HG03460 (cell line): ENCODE results near the gene HMOX2.
A peak's percentile ranks its signal among the peaks of the same experiment; 100 is the strongest.

Experiments
- ATAC-seq: cut with Tn5 transposase; IDR thresholded peaks from one replicate; pipeline ENCODE4 v1.9.1; 2021; ENCODE audit not compliant: unreplicated experiment

Gene HMOX2

DNA sequence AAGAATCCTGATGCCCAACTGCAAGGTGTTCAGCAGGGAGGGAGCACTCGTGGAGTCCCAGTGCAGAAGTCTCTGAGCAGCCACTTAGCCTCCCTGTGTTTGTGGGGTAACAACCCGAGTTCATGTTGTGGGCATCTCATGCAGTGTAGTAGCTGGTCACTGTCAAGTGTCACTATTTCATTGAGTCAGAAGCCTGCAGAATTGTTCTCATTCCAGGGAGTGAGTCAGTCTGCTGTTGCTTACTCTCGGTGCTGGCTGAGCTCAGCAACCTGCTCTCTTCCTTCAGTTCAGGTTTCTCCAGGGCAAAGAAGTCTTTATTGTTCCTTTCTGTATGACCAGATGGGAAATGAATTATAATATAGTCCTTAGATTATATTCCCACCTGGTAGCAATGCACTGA lies 24.1 kb downstream of the HMOX2 start:
- ATAC-seq = no peak

DNA sequence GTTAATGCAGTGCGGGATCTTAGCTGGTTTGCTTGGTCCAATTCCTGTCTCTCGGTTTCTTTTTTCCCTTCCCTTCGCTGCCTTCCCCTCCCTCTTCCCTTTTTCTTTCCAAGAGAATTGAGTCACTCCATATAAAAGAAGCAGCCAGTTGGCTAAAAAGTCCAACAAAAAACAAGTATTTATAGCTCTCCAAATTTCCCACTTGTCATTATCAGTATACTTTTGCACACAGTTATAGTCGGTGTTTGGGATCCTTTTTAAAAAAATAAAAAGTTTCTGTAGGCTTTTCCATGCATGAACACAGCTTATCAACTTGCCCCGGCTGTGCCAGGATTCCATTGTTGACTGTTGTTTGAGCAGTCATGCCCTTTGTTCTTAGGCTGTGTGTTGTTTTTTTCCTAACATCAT lies 24.9 kb downstream of the HMOX2 start:
- no peak for ATAC-seq

DNA sequence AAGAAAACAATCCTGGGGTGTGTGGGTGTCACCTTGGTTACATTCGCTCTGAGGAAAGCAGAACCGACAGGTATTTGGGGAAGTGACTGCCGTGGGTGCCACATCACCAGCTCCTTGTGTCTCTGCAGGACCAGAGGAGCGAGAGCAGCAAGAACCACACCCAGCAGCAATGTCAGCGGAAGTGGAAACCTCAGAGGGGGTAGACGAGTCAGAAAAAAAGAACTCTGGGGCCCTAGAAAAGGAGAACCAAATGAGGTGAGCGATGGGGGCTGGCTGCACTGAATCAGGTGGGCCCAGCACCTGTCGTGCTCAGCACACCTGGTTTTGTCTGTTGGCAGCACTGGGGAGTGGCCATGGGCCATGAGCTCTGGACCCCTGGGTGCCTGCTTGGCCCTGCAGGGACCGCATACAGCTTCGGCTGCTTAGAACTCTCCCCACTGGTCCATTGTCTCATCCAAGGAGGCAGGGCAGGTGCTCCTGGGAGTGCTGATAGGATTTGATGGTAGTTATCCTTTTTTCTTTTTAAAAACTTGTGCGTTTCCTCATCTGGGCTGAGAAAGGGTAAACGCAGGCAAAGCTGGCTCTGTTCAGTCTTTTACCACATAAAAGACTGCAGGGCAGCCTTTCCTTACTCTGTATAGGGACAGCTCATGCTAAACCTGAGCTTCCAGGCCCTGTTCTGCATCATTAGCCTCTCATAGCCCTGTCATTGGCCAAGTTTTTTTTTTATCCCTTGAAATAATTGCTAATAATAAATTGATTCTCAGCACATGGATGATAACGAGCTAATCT lies 29.4 kb downstream of the HMOX2 start:
- ATAC-seq = peak; percentile 78

DNA sequence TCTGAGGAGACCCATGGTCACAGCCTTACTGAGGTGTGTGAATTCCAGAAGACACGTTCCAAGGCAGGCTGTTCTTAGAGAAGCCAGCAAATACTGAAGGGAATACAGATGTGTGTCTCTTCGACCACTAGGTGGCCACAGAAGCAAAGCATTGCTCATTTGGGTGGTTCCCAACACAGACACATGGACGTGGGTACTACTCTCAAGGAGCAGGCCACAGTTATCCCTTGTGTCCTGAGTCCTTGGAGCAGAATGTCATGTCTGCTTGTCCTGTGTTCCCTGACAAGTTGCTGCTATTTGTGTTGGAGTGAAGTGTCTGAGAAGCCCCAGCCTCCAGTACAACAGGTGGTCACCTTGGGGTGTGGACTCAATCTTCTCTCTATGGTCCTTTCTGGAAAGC lies 30.3 kb downstream of the HMOX2 start:
- no peak for ATAC-seq

DNA sequence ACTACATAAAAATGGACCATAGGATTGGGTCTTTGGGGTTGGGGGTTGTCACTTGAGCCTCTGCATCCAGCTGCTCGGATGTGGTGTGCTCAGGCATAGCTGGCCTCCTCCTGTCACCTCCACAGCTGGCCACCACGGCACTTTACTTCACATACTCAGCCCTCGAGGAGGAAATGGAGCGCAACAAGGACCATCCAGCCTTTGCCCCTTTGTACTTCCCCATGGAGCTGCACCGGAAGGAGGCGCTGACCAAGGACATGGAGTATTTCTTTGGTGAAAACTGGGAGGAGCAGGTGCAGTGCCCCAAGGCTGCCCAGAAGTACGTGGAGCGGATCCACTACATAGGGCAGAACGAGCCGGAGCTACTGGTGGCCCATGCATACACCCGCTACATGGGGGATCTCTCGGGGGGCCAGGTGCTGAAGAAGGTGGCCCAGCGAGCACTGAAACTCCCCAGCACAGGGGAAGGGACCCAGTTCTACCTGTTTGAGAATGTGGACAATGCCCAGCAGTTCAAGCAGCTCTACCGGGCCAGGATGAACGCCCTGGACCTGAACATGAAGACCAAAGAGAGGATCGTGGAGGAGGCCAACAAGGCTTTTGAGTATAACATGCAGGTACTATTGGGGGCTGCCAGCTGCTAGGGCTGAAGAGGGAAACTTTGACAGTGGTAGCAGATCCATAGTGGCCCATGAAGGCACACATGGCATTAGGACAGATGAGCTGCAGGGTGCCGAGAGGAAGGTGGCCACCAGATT lies 31.6 kb downstream of the HMOX2 start:
- no peak for ATAC-seq

DNA sequence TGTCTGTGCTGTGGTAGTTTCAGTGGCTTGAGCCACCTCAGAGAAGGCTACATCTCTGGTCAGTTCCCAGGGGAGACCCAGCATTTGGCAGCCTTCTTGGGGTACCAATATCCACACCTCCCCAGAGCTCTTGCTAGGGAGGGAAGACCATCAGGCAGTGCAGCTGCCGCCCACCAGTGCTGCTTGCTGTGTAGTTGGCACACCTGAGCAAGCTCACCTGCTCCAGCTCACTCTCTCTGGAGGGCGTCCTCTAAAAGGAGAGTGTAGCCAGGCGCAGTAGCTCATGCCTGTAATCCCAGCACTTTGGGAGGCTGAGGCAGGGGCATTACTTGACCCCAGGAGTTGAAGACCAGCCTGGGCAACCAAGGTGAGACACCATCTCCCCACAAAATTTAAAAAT lies 32.6 kb downstream of the HMOX2 start:
- no peak for ATAC-seq

DNA sequence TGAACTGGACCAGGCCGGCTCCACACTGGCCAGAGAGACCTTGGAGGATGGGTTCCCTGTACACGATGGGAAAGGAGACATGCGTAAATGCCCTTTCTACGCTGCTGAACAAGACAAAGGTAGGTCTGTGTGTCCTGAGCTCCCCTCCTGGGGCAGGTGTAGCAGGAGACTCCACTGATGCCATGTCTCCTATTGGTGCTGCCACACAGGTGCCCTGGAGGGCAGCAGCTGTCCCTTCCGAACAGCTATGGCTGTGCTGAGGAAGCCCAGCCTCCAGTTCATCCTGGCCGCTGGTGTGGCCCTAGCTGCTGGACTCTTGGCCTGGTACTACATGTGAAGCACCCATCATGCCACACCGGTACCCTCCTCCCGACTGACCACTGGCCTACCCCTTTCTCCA lies 33.2 kb downstream of the HMOX2 start:
- no peak for ATAC-seq

DNA sequence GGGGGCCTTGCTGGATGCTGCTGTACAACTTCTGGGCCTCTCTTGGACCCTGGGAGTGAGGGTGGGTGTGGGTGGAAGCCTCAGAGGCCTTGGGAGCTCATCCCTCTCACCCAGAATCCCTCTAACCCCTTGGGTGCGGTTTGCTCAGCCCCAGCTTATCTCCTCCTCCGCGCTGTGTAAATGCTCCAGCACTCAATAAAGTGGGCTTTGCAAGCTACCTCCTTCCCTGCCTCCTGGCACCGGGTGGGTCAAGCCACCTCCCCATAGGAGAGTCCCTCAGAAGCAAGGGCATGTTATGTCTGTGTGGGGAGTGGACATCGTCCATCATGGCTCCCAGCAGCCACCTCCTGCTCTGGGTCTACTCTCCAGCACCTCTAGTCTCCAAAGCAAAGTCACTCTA lies 33.9 kb downstream of the HMOX2 start:
- no peak for ATAC-seq

DNA sequence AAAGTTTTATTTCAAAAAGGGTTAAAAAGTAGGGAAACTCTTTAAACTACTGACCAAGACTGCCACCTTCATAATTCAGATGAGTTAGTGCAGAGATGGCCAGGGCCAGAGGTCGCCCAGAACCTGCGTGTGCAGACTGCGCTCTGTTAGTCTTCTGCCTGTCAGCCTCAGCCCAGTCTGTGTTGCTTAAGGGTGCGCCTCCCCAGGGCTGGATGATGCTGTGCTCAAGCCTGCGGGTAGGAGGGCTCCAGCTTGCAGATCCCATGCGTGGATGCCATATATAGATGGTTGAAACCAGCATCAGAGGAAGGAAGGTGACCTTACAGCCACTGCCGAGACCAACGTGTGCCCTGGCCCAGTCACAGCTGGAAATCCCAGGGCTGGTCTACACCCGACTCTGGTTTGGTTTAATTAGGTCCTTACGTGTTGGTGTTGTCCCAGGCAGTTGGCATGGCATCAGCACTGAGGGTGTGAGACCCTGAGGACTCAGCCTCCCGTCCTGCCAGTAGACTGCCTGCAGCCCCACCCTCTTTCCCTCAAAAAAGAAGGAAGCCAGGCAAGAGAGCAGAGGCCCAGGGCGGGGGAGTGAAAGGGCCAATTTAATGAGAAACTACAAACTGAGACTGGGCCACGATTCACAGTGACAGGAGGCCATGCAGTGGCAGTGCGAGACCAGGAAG lies 34.7 kb downstream of the HMOX2 start:
- no peak for ATAC-seq

DNA sequence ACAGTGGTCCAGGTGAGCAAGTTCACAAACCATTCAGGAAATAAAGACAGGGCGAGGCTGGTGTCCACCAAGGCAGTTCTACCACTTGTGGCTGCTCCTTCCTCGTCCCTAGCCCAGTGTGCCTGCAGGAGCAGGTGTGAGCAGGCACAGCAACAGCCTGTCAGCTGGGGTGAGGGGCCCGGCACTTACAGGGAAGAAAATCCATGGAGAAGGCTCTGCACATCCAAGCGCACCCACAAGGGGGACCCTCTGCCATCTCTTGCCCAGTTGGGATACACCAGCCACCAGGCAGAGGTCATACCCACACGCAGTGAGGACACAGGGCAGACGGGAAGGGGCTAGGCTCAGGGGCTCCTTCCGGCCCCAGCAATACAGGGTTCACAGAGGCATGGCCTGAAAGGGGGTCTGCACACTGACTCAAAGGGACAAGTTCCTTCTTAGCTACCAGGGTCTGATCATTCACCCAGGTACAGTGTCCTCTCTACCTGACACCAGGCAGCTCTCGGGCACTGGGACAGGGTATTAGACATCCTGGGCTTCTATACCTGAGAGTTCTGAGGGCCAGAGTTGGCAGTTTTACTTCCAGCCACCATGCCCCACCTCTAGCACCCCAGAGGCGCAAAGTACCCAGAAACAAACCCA lies 35.4 kb downstream of the HMOX2 start:
- ATAC-seq = no peak

DNA sequence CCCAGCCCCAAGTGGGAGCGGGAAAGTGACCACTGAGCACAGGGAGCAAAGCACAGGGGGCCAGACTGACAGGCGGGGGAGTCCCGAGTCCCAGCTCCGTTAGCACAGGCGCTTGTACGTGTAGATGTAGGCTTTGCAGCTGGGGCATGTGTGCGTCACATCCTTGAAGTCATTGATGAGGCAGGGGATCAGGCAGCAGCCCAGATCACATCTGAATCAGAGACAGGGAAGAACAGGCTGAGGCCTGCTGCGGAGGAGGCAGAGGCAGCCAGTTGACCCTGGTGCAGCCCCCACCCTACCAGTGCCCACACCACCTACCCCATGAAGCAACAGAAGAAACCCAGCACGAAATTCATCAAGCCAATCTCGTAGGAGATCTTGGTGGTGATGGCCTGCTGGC lies 36.3 kb downstream of the HMOX2 start:
- no peak for ATAC-seq

DNA sequence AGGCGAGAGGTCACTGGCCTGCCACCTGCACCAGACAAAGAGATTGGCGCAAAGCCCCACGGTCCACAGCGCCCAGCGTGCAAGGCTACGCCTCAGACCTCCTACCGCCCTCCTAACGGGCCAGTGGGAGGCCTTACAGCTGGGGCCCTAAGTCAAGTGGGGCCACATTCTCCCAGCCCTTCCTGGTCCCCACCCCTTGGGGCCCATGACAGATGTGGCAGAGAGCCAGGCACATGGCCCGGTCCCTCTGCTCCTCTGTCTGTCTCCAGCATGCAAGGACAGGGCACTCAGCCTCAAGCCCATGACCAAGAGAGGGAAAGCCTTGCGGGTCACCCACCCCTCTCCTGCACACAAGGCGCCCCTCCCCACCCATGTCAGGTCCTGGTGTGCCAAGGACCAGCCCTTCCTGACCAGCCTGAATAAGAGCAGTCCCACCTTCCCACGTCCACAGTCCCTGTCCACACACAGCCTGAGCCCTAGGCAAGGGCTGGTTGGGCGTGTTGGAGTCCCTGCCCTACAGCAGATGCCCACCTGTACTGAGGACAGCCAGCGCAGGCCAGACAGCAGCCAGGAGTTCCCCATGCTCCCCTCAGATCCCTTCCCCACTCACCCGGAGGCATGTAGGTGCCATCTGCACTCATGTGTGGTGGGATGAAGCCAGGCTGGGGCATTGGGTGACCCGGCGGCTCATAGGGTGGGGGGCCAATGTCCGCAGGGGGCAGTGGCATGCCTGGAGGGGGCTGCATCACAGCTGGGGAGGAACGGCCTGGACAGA lies 37.1 kb downstream of the HMOX2 start:
- no peak for ATAC-seq

DNA sequence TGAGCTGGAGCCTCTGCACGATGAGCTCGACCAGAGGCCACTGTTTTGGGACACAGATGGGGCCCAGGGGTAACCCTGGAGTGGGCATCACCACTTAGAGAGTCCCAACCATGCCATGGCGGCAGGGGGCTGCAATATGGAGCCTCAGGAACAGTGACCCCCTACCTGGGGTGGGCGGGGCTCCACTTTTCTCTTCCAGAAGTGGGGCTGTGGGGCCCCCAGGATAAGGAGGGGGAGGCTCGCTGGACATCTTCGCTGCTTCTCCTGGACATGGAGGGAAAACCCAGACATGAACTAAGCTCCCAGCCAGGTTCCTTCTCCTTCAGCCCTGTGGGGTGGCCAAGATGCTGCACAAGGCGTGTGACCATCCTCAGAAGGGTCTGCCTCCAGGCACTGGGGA lies 37.7 kb downstream of the HMOX2 start:
- ATAC-seq = no peak

DNA sequence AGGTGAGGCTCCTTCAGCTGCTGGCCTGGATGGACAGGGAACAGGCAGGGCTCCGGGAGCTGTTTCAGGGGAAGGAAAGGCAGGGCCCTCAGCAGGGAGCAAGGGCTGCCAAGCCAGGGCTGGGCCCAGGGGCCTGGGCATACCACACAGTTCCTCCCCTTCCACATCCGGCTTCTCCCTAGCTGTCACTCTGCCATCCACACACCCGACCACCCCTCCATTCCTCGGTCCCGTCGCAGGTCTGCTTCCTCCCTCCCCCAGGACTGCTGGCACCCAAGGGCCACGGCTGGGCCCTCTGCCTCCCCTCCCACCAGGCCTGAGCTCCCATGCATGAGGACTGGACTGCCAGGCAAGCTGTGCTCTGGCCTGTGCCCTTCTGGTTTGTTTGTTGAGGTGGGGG lies 38.4 kb downstream of the HMOX2 start:
- ATAC-seq = no peak

DNA sequence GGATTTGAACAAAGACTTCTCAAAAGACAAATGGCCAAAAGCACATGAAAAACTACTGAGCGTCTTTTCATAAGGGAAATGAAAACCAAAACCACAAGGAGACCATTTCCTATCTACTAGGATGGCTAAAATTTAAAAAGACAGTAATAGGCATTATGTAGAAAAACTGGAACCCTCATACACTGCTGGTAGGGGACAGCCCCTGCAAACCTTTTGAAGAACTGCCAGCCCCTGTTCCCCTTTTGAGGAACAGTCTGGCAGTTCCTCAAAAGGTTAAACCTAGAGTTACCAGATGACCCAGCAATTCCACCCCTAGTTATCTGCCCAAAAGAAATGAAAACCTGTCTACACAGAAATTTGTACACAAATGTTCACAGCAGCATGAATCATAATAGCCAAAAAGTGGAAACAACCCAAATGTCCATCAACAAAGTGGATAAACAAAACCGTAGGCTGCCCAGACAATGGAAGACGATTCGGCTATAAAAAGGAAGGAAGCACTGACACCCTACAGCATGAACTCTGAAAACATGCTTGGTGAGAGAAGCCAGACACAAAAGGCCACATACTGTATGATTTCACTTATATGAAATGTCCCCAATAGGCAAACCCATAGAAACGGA lies 39.5 kb downstream of the HMOX2 start:
- peak; percentile 50 for ATAC-seq

DNA sequence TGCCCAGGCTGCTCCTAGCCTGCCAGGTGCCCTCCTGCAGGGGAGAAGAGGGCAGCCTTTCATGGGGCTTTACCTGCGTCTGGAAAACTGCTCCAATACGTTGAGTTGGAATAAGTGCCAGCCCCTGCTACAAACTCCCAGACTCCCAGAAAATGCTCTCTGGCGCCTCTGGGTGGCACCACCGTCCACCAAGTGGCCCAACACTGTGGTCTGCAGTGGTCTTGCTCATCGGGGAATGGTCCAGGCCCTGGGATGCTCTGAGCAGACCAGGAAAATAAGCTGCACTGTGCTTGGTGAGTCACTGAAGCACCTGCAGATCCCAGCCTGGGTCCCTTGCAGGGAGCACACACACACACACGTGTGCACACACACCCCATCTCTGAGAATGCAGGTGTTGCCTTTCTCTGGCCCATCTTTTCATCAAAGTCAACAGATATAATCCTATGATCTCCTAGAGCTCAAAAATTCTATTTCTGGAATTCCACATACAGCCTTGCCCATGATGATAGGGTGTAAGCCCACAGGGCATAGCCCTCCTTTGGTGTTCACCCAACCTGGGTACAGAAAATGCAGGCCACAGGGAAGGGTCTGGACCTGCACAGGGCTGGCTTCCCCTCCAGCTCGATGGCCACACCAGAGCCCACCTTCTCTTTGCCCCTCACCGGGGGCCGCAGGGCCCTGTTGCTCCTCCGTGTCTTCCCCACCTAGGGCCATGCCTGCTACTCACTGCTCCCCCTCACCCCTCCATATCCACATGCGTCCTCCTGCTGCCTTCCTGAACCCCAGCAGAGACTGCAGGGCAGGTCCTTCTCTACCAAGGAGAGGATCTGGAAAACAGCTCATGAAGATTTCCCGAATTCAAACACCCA lies 41.8 kb downstream of the HMOX2 start:
- no peak for ATAC-seq

DNA sequence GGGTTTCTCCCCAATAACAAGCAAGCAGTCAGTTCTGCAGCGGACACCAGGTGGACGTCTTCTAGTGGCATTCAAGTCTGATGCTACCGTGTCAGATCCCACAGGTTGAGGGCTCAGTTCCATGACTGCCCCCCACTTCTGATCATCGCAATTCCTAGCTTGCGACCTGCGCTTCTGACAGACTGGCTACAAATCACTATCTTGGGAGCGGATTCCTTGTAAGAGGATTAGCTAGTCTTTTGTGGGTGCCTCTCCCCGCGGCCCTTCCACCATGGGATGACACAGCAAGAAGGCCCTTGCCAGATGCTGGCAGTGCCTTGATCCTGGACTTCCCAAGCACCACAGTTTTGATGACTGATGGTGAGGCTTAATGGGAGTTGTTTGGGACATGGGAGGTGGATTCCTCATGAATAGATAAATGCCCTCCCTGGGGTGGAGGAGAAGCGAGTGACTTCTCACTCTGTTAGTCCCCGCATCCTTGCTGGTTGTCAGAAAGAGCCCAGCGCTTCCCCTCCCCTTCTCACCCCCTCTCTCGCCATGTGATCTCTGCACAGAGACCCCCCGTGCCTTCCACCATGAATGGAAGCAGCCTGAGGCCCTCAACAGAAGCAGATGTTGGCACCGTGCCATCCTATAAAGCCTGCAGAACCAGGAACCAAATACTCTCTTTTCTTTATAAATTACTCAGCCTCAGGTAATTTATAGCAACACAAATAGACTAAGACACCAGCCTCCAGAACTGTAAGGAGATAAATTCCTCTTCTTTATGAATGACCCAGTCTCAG lies 43.3 kb downstream of the HMOX2 start:
- no peak for ATAC-seq

DNA sequence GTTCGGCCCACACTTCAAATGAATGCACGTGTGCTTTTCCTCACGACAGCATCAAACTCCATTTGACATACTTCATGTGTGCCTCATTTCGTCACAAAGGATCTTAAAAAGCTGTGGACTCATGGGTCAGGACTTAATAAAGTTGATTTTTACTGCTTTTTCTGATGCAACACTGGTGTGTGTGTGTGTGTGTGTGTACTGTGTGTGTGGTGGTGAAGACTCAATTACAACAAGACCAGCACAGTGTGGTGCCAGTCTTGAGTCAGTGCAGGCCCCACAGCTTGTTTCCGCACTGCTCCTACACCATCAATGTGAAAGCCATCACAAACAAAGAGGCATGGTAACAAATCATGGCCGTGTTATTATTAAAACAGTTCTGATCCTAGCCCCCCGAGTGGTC lies 44.7 kb downstream of the HMOX2 start:
- ATAC-seq = no peak
